Measurements from ENCODE around the gene TKTL1. TPM values are rescaled to one million over a fixed set of nuclear protein-coding genes. Genes with fewer than 3 reads are reported as not detected.

The TKTL1 gene
- polyA plus RNA-seq, 1 donor from 2014 or later, result 0.14 TPM

DNA sequence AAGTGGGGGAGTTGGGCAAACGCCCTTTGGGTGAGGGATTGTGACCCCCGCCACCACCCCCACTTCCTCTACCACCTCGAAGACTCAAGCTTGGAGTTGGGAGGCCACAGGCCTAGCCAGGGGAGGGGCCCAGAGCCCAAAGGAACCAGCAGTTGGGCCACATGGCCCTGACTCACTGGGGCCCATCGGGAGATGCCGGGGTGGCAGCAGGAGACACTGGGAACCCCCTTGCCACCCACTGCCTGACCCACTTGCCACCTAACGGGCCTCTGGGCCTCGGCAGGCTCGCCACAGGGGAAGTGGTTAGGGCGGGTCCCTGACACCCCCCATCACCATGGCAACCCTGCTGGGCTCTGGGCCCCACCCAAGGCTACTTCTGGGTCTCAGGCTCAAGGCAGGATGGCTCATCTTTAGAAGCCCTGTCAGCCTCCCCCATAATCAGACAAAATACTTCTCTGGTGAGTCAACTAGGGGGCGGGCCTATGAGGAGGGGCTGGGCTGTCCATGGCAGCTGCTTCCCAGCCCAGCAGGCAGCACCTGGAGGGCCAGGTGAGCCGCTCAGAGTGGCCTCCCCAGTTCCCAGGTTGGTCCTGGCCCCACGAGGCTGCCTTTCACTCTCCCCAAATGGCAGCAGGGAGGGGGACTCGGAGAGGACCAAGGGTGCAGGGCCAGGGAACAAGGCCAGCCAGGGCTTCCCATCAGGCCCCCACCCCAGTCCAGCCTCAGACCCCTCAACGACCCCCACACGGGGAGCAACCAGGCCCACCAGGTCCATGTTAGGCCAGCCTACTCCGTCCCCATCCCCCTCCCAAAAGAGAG, 73.2 kb downstream of the TKTL1 start:
- Histone ChIP-seq H3K4me2 (ENCODE audit: low read length) (no peak overlapping the region), H3F3A (ENCODE audit: insufficient read depth, low read length, poor library complexity, severe bottlenecking) (no peaks in the 10 kb centered on the region), H2AFZ (ENCODE audit: low read depth, low read length) (no peak overlapping the region), H3K9me2 (ENCODE audit: insufficient read depth, low read length) (no peaks in the 10 kb centered on the region), H3K27ac (ENCODE audit: low read length) (peak overlapping the region; percentile 85), H3K9ac (ENCODE audit: low read length) (peak overlapping the region; percentile 89), H3K9me3 (ENCODE audit: low read length) (no peaks in the 10 kb centered on the region), H4K20me1 (ENCODE audit: insufficient read depth) (no peaks in the 10 kb centered on the region), H3K4me3 (ENCODE audit: low read length) (peak overlapping the region; percentile 84), H3K79me2 (replicated peaks; ENCODE audit: insufficient read depth, low read length) (peaks cover 26% of the 10 kb centered on the region), H3K27me3 (ENCODE audit: insufficient read depth, low read depth, low read length) (no peaks in the 10 kb centered on the region), H3K36me3 (ENCODE audit: insufficient read depth, low read length) (no peaks in the 10 kb centered on the region)
- TF ChIP-seq RAD21 (conservative IDR thresholded peaks at IDR 0.05), result no peak
- no peak for TF ChIP-seq POLR2AphosphoS5 (IDR thresholded peaks at IDR 0.05)
- TF ChIP-seq EP300 (conservative IDR thresholded peaks at IDR 0.05; ENCODE audit: poor library complexity, severe bottlenecking), result no peak
- TF ChIP-seq MXI1 (conservative IDR thresholded peaks at IDR 0.05; ENCODE audit: poor library complexity, severe bottlenecking), result no peak
- no peak for TF ChIP-seq SMC3 (conservative IDR thresholded peaks at IDR 0.05; ENCODE audit: poor library complexity)
- TF ChIP-seq, protein P1, sequence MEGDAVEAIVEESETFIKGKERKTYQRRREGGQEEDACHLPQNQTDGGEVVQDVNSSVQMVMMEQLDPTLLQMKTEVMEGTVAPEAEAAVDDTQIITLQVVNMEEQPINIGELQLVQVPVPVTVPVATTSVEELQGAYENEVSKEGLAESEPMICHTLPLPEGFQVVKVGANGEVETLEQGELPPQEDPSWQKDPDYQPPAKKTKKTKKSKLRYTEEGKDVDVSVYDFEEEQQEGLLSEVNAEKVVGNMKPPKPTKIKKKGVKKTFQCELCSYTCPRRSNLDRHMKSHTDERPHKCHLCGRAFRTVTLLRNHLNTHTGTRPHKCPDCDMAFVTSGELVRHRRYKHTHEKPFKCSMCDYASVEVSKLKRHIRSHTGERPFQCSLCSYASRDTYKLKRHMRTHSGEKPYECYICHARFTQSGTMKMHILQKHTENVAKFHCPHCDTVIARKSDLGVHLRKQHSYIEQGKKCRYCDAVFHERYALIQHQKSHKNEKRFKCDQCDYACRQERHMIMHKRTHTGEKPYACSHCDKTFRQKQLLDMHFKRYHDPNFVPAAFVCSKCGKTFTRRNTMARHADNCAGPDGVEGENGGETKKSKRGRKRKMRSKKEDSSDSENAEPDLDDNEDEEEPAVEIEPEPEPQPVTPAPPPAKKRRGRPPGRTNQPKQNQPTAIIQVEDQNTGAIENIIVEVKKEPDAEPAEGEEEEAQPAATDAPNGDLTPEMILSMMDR (IDR thresholded peaks at IDR 0.05; ENCODE audit: poor library complexity, severe bottlenecking), result no peak
- TF ChIP-seq, protein P2, sequence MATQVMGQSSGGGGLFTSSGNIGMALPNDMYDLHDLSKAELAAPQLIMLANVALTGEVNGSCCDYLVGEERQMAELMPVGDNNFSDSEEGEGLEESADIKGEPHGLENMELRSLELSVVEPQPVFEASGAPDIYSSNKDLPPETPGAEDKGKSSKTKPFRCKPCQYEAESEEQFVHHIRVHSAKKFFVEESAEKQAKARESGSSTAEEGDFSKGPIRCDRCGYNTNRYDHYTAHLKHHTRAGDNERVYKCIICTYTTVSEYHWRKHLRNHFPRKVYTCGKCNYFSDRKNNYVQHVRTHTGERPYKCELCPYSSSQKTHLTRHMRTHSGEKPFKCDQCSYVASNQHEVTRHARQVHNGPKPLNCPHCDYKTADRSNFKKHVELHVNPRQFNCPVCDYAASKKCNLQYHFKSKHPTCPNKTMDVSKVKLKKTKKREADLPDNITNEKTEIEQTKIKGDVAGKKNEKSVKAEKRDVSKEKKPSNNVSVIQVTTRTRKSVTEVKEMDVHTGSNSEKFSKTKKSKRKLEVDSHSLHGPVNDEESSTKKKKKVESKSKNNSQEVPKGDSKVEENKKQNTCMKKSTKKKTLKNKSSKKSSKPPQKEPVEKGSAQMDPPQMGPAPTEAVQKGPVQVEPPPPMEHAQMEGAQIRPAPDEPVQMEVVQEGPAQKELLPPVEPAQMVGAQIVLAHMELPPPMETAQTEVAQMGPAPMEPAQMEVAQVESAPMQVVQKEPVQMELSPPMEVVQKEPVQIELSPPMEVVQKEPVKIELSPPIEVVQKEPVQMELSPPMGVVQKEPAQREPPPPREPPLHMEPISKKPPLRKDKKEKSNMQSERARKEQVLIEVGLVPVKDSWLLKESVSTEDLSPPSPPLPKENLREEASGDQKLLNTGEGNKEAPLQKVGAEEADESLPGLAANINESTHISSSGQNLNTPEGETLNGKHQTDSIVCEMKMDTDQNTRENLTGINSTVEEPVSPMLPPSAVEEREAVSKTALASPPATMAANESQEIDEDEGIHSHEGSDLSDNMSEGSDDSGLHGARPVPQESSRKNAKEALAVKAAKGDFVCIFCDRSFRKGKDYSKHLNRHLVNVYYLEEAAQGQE (IDR thresholded peaks at IDR 0.05; ENCODE audit: borderline replicate concordance), result no peak
- no peak for TF ChIP-seq EZH2 (IDR thresholded peaks at IDR 0.05; ENCODE audit: borderline replicate concordance, insufficient read depth, low read length, poor library complexity, severe bottlenecking)
- TF ChIP-seq TAF1 (IDR thresholded peaks at IDR 0.05; ENCODE audit: low read depth), result no peak

DNA sequence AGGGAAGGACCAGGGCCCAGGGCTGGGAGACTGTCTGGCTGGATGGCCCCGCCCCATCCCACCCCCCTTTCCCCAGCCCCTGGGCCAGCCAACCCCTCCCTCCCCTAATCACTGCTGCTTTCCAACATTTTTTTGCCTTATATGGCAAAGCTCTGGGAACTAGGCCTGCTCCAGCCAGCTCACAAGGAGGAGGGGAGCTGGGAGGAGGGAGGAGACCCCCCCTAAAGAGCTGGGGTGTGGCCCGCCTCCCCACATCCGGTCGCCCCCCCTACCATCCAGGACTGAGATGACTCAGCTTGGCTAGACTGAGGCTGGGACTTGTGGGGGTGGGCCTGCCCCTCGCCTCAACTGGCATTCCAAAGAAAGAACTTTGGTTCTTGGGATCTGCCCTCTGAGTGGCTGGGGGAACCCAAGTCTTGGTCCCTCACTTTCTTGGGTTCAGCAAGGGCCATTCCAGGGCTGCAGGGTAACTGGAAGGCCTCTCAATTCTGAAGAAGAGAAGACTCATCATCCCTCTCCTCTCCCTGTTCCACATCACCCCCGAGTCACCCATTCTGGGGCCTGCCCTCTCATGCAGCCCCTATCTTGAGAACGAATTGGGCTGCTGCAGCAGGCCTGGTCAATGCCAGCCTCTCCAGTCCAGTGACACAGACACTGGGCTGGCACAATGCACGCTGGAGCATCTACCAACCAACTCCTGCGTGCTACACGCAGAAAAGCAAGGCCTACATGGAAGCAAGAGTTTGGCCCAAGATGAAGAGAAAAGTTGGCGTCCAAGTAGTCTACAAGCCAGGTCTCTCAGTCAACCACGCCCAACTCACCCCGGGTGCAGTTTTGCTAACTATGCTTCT, 74.1 kb downstream of the TKTL1 start:
- Histone ChIP-seq H2AFZ (ENCODE audit: low read depth, low read length) (no peak overlapping the region), H3K9me2 (ENCODE audit: insufficient read depth, low read length) (no peaks in the 10 kb centered on the region), H3K79me2 (replicated peaks; ENCODE audit: insufficient read depth, low read length) (peaks cover 26% of the 10 kb centered on the region), H3K9me3 (ENCODE audit: low read length) (no peaks in the 10 kb centered on the region), H3K36me3 (ENCODE audit: insufficient read depth, low read length) (no peaks in the 10 kb centered on the region), H4K20me1 (ENCODE audit: insufficient read depth) (no peaks in the 10 kb centered on the region), H3F3A (ENCODE audit: insufficient read depth, low read length, poor library complexity, severe bottlenecking) (no peaks in the 10 kb centered on the region), H3K9ac (ENCODE audit: low read length) (peak overlapping the region; percentile 89), H3K4me2 (ENCODE audit: low read length) (peak overlapping the region; percentile 70), H3K27me3 (ENCODE audit: insufficient read depth, low read depth, low read length) (no peaks in the 10 kb centered on the region), H3K4me3 (ENCODE audit: low read length) (peak overlapping the region; percentile 84), H3K27ac (ENCODE audit: low read length) (peak overlapping the region; percentile 85)
- TF ChIP-seq POLR2AphosphoS5 (IDR thresholded peaks at IDR 0.05), result peak; percentile 38
- peak; percentile 25 for TF ChIP-seq TAF1 (IDR thresholded peaks at IDR 0.05; ENCODE audit: low read depth)
- TF ChIP-seq, protein P2 (IDR thresholded peaks at IDR 0.05; ENCODE audit: borderline replicate concordance), result peak; percentile 26
- TF ChIP-seq SMC3 (conservative IDR thresholded peaks at IDR 0.05; ENCODE audit: poor library complexity), result no peak

Measured in neural cell (in vitro differentiated cells).